Stimulated activated CD4-positive, alpha-beta T cell treated with anti-CD3 and anti-CD28 coated beads, Interleukin-1b, Interleukin-23, amount 100 ng/mL, for 4 hours (primary cell): ENCODE results near the gene POP7.

Source experiments
- DNase-seq, 2 donors: peaks; one replicate each; pipeline ENCODE4 v3.0.0-alpha.2; 2020; ENCODE audit warnings: low read depth in 2 of 2

POP7 gene

GRCh38 chr7:100679129-100679926 lies 26.6 kb upstream of the POP7 start:
- DNase-seq = no peak

GRCh38 chr7:100679927-100680575 lies 25.9 kb upstream of the POP7 start:
- no peak for DNase-seq

- no peak for DNase-seq
These were observed 25.2 kb upstream of the POP7 start for GRCh38 chr7:100680576-100681271.

- DNase-seq = no peak
These were observed 24.3 kb upstream of the POP7 start for GRCh38 chr7:100681491-100682227.

GRCh38 chr7:100682228-100682741 lies 23.6 kb upstream of the POP7 start:
- DNase-seq = no peak

- DNase-seq = no peak
These were observed 22.8 kb upstream of the POP7 start for GRCh38 chr7:100682991-100683658.

- no peak for DNase-seq
These were observed 22.0 kb upstream of the POP7 start for GRCh38 chr7:100683659-100684533.

- no peak for DNase-seq
These were observed 21.3 kb upstream of the POP7 start for GRCh38 chr7:100684534-100685042.

GRCh38 chr7:100685049-100685605 lies 20.8 kb upstream of the POP7 start:
- no peak for DNase-seq

GRCh38 chr7:100685631-100686145 lies 20.2 kb upstream of the POP7 start:
- DNase-seq = no peak

- DNase-seq = no peak
These were observed 19.6 kb upstream of the POP7 start for GRCh38 chr7:100686201-100686821.

GRCh38 chr7:100686822-100687211 lies 19.1 kb upstream of the POP7 start:
- DNase-seq = no peak

- DNase-seq = no peak
These were observed 18.7 kb upstream of the POP7 start for GRCh38 chr7:100687261-100687660.

GRCh38 chr7:100687751-100688300 lies 18.1 kb upstream of the POP7 start:
- no peak for DNase-seq

- no peak for DNase-seq
These were observed 17.5 kb upstream of the POP7 start for GRCh38 chr7:100688326-100688860.

- DNase-seq = no peak
These were observed 16.4 kb upstream of the POP7 start for GRCh38 chr7:100689230-100690135.
